ENCODE measurements around the gene MYO1B.

DNA sequence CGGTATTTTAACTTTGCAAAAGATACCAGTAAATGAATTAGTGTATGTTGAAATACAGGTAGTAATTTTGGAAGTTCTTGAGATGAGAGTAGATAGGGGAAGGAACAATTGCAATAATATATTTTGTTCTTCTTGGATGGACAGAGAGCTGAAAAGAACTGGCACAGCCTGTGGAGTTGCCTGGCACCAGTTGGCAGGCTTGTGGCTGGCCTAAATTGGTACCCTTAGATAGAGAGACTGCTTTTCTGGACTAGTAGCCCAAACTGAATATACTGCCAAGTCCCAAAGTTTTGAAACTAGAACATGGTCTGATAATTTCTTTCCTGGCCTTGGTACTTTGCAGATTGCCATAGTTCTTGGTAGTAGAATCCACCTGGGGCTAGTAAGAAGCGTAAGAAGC, 26.9 kb downstream of the MYO1B start:
- TF ChIP-seq, protein P1, sequence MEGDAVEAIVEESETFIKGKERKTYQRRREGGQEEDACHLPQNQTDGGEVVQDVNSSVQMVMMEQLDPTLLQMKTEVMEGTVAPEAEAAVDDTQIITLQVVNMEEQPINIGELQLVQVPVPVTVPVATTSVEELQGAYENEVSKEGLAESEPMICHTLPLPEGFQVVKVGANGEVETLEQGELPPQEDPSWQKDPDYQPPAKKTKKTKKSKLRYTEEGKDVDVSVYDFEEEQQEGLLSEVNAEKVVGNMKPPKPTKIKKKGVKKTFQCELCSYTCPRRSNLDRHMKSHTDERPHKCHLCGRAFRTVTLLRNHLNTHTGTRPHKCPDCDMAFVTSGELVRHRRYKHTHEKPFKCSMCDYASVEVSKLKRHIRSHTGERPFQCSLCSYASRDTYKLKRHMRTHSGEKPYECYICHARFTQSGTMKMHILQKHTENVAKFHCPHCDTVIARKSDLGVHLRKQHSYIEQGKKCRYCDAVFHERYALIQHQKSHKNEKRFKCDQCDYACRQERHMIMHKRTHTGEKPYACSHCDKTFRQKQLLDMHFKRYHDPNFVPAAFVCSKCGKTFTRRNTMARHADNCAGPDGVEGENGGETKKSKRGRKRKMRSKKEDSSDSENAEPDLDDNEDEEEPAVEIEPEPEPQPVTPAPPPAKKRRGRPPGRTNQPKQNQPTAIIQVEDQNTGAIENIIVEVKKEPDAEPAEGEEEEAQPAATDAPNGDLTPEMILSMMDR (optimal IDR thresholded peaks at IDR 0.05 in 1 of 3, IDR thresholded peaks at IDR 0.05 in 1 of 3, conservative IDR thresholded peaks at IDR 0.05 in 1 of 3; ENCODE audit: extremely low read depth in 1 of 3, insufficient read depth in 2 of 3, low read length in 3 of 3): no peak
- TF ChIP-seq EZH2 (IDR thresholded peaks at IDR 0.05; ENCODE audit: low read length): no peak
